Lower leg skin (tissue), 4 donors: Measurements from ENCODE around the gene CEP135. TPM values are rescaled to one million over a fixed set of nuclear protein-coding genes. Genes with fewer than 3 reads are reported as not detected.

Experiments used
- DNase-seq, 2 donors: peaks; one replicate each; pipeline ENCODE4 v3.0.0-alpha.2; 2019; ENCODE audit warnings: low spot score in 2 of 2
- H3K4me3 ChIP-seq: fragments of 200-600 bp; sonication (generic); 2 replicates; pipeline ENCODE4 v1.5.1; 2017; ENCODE audit warnings: mild to moderate bottlenecking, low read depth; ENCODE audit not compliant: poor library complexity, severe bottlenecking
- POLR2A ChIP-seq, 2 donors: fragments of 450-650 bp; IDR thresholded peaks; one replicate each; pipeline ENCODE4 v1.6.1; 2016 to 2017; ENCODE audit warnings: antibody characterized with exemption in 2 of 2, mild to moderate bottlenecking in 1 of 2, moderate library complexity in 1 of 2
- WGBS, 2 donors: methylation state at CpG; one replicate each; pipeline ENCODE4 v1.1.5; 2018; 5-methylcytosine and 5-hydroxymethylcytosine counted together
- intact Hi-C: fragments of 100-400 bp; cut with DNase I; formaldehyde crosslinking; loops from one replicate; pipeline ENCODE4 v1.15.0; 2023; ENCODE audit warnings: low total_unique reads
- total RNA-seq, 4 donors: library from RNA; depleted of rRNA; stranded (reverse); fragments of >200 nt; gene quantifications; one replicate each; pipeline ENCODE4 v1.1.0, GENCODE V29; 2016
- TF ChIP-seq, protein P1 (sequence below), 3 donors: fragments of 450-650 bp; IDR thresholded peaks; one replicate each; pipeline ENCODE4 v1.5.1; 2016; ENCODE audit warnings: antibody characterized with exemption in 3 of 3, mild to moderate bottlenecking in 3 of 3, moderate library complexity in 2 of 3

CEP135 gene
- total RNA-seq, 4 donors from 2014 or later: 3.5 to 5.3 (median 3.7) TPM

DNA sequence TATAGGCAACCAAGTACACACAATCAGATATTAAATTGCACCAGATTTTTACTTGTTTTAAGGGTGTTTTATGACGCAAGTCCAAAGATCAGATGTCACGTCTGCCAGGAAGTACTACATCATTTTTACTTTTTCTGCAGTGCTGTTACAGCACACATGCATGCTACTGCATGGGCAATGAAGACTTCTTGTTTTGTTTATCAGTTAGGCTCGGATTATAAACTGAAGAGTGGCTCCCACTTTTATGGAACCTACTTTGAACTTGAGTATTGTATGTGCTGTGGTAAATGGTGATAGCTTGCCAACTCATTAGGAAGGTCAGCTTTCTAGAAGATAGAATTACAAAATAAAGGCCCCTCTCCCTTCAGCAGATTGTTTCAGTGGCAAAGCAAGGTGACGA, 131.6 kb downstream of the CEP135 start:
- TF ChIP-seq, protein P1, sequence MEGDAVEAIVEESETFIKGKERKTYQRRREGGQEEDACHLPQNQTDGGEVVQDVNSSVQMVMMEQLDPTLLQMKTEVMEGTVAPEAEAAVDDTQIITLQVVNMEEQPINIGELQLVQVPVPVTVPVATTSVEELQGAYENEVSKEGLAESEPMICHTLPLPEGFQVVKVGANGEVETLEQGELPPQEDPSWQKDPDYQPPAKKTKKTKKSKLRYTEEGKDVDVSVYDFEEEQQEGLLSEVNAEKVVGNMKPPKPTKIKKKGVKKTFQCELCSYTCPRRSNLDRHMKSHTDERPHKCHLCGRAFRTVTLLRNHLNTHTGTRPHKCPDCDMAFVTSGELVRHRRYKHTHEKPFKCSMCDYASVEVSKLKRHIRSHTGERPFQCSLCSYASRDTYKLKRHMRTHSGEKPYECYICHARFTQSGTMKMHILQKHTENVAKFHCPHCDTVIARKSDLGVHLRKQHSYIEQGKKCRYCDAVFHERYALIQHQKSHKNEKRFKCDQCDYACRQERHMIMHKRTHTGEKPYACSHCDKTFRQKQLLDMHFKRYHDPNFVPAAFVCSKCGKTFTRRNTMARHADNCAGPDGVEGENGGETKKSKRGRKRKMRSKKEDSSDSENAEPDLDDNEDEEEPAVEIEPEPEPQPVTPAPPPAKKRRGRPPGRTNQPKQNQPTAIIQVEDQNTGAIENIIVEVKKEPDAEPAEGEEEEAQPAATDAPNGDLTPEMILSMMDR (IDR thresholded peaks at IDR 0.05): no peak
- TF ChIP-seq POLR2A (IDR thresholded peaks at IDR 0.05): no peak
- intact Hi-C loops: no loop called here
- H3K4me3 ChIP-seq: no peak overlapping the region
- DNase-seq: no peak
- 80 to 87% methylated on average over 4 of the region's 4 CpGs for WGBS, 2 donors

DNA sequence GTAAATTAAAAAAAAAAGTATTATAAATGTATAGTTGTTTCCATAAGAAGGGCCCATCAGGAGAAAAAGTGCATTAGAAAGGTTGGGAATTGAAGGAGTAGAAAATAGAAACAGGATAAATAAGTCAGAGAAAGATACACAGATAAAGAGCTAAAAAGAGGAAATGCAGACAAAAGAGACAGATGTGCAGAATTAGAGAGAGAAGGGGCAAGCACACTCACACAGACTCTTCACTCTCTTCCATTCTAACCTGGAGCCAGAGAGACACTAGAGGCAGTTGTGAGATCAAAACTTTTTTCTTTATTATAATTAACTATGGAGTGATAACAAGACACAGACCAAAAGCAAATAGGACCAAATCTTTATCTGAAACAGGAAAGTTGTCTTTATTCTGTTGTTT, 134.1 kb downstream of the CEP135 start:
- intact Hi-C loops: no loop called here
- TF ChIP-seq, protein P1 (IDR thresholded peaks at IDR 0.05): no peak
- no peak for TF ChIP-seq POLR2A (IDR thresholded peaks at IDR 0.05)
- DNase-seq: no peak
- no peak overlapping the region for H3K4me3 ChIP-seq

Other genes starting within 250 kb of the CEP135 start
- not detected for gene EXOC1L, start 129.2 kb upstream of the CEP135 start, total RNA-seq
- 10 to 100 TPM; 31.3 to 40.6 (median 36.8) TPM for gene EXOC1, start 95.3 kb upstream of the CEP135 start, total RNA-seq